ENCODE results near the gene TMPRSS13. TPM values are rescaled to one million over a fixed set of nuclear protein-coding genes. Genes with fewer than 3 reads are reported as not detected.

TMPRSS13 gene
- polyA plus RNA-seq, 1 donor from 2014 or later = not detected

DNA sequence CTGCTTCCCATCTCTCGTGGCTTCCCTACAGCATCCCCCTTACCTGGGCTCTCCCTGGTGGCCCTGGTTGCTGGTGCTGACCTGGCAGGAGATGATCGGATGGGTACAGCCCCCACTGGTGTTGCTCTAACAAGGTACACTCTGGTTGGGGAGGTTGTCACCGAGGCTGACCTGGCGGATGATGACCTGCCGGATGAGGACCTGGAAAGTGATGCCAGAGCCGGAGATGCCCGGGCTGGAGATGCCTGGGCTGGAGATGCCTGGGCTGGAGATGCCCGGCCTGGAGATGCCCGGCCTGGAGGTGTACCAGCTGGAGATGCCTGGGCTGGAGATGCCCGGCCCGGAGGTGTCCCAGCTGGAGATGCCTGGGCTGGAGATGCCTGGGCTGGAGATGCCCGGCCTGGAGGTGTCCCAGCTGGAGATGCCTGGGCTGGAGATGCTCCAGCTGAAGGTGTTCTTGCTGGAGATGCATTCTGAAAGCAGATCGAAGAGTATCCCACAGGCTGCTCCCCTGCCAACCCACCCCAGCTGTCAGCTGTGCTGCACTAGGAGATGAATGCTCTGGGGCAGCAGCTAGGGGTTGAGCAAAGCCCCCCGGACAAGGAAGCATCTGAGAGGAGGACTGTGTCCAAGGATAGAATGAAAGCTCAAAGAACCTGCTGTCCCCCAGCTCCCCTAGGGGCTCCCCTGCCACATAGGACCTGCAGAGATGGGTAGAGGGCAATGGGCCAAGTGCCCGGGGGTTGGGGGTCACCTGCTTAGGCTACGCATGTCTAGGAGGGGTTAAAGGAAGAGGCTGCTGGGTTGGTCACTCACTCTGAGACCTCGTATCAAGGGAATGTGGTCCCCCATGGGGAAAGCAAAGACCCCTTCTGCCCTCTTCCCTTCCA lies 10.6 kb downstream of the TMPRSS13 start (continued):
- TF ChIP-seq, protein P1, sequence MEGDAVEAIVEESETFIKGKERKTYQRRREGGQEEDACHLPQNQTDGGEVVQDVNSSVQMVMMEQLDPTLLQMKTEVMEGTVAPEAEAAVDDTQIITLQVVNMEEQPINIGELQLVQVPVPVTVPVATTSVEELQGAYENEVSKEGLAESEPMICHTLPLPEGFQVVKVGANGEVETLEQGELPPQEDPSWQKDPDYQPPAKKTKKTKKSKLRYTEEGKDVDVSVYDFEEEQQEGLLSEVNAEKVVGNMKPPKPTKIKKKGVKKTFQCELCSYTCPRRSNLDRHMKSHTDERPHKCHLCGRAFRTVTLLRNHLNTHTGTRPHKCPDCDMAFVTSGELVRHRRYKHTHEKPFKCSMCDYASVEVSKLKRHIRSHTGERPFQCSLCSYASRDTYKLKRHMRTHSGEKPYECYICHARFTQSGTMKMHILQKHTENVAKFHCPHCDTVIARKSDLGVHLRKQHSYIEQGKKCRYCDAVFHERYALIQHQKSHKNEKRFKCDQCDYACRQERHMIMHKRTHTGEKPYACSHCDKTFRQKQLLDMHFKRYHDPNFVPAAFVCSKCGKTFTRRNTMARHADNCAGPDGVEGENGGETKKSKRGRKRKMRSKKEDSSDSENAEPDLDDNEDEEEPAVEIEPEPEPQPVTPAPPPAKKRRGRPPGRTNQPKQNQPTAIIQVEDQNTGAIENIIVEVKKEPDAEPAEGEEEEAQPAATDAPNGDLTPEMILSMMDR (IDR thresholded peaks at IDR 0.05; ENCODE audit: poor library complexity, severe bottlenecking) = no peak

DNA sequence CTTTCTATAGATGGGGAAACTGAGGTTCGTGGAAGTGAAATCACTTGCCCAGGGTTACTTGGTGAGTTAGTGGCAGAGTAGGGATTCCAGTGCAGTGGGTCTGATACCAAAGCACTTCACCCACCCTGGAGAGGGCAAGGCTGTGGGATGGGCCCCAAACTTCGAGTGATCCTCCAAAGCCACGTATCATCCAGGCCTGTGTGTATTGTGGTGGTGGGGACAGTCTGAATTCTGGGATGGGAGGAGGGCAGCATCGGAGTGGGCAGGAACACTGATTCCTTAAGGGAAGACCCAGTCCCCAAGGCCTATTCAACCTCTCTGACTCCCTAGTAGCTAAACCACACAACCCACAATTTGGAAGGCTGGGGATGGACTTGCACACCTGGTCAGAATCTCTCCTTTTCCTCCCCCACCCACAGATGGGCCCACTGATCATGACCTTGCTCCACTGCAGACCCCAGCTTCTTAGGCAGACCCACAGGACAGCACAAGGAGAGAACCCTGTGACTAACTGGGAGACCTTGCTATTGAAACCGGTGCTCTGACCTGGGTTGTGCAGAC lies 11.5 kb downstream of the TMPRSS13 start:
- TF ChIP-seq SMC3 (conservative IDR thresholded peaks at IDR 0.05; ENCODE audit: poor library complexity) (no peak), EZH2 (IDR thresholded peaks at IDR 0.05; ENCODE audit: borderline replicate concordance, insufficient read depth, low read length, poor library complexity, severe bottlenecking) (no peak)
- TF ChIP-seq, protein P2, sequence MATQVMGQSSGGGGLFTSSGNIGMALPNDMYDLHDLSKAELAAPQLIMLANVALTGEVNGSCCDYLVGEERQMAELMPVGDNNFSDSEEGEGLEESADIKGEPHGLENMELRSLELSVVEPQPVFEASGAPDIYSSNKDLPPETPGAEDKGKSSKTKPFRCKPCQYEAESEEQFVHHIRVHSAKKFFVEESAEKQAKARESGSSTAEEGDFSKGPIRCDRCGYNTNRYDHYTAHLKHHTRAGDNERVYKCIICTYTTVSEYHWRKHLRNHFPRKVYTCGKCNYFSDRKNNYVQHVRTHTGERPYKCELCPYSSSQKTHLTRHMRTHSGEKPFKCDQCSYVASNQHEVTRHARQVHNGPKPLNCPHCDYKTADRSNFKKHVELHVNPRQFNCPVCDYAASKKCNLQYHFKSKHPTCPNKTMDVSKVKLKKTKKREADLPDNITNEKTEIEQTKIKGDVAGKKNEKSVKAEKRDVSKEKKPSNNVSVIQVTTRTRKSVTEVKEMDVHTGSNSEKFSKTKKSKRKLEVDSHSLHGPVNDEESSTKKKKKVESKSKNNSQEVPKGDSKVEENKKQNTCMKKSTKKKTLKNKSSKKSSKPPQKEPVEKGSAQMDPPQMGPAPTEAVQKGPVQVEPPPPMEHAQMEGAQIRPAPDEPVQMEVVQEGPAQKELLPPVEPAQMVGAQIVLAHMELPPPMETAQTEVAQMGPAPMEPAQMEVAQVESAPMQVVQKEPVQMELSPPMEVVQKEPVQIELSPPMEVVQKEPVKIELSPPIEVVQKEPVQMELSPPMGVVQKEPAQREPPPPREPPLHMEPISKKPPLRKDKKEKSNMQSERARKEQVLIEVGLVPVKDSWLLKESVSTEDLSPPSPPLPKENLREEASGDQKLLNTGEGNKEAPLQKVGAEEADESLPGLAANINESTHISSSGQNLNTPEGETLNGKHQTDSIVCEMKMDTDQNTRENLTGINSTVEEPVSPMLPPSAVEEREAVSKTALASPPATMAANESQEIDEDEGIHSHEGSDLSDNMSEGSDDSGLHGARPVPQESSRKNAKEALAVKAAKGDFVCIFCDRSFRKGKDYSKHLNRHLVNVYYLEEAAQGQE (IDR thresholded peaks at IDR 0.05; ENCODE audit: borderline replicate concordance) = no peak
- Histone ChIP-seq H3K27ac (ENCODE audit: low read length) (no peak overlapping the region), H3K9ac (ENCODE audit: low read length) (no peak overlapping the region), H3K27me3 (ENCODE audit: insufficient read depth, low read depth, low read length) (no peaks in the 10 kb centered on the region), H3K36me3 (ENCODE audit: insufficient read depth, low read length) (no peaks in the 10 kb centered on the region), H3K79me2 (replicated peaks; ENCODE audit: insufficient read depth, low read length) (no peaks in the 10 kb centered on the region), H3K9me2 (ENCODE audit: insufficient read depth, low read length) (no peaks in the 10 kb centered on the region), H2AFZ (ENCODE audit: low read depth, low read length) (no peak overlapping the region), H3K4me2 (ENCODE audit: low read length) (no peak overlapping the region), H3F3A (ENCODE audit: insufficient read depth, low read length, poor library complexity, severe bottlenecking) (no peaks in the 10 kb centered on the region), H3K9me3 (ENCODE audit: low read length) (no peaks in the 10 kb centered on the region), H3K4me3 (ENCODE audit: low read length) (no peak overlapping the region), H4K20me1 (ENCODE audit: insufficient read depth) (no peaks in the 10 kb centered on the region)

DNA sequence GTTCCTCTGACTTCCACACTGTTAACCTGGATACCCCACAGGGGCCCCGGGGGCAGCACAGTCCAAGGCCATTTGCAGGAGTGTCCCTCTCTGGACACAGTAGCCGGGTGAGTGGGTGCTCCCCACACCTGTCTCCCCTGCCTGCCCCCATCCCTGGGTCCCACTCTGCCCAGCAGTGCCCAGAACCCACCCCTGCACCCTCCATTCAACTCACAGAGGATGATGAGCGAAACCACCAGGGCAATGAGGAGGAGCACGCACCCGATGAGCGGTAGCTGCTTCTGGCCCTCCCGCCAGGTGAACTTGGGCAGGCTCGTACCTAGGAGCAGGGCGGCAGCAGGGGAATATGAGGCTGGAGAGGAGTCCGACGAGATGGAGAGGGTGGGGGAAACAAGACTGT lies 12.2 kb downstream of the TMPRSS13 start:
- Histone ChIP-seq H3F3A (ENCODE audit: insufficient read depth, low read length, poor library complexity, severe bottlenecking) (no peaks in the 10 kb centered on the region), H3K36me3 (ENCODE audit: insufficient read depth, low read length) (no peaks in the 10 kb centered on the region), H3K4me3 (ENCODE audit: low read length) (no peak overlapping the region), H3K9me2 (ENCODE audit: insufficient read depth, low read length) (no peaks in the 10 kb centered on the region), H3K79me2 (replicated peaks; ENCODE audit: insufficient read depth, low read length) (no peaks in the 10 kb centered on the region), H3K4me2 (ENCODE audit: low read length) (no peak overlapping the region), H3K27ac (ENCODE audit: low read length) (no peak overlapping the region), H3K9ac (ENCODE audit: low read length) (no peak overlapping the region), H4K20me1 (ENCODE audit: insufficient read depth) (no peaks in the 10 kb centered on the region), H3K27me3 (ENCODE audit: insufficient read depth, low read depth, low read length) (no peaks in the 10 kb centered on the region), H3K9me3 (ENCODE audit: low read length) (no peaks in the 10 kb centered on the region), H2AFZ (ENCODE audit: low read depth, low read length) (no peak overlapping the region)
- TF ChIP-seq SMC3 (conservative IDR thresholded peaks at IDR 0.05; ENCODE audit: poor library complexity) (no peak), MXI1 (conservative IDR thresholded peaks at IDR 0.05; ENCODE audit: poor library complexity, severe bottlenecking) (no peak), POLR2AphosphoS5 (IDR thresholded peaks at IDR 0.05) (no peak), RAD21 (conservative IDR thresholded peaks at IDR 0.05) (no peak), EZH2 (IDR thresholded peaks at IDR 0.05; ENCODE audit: borderline replicate concordance, insufficient read depth, low read length, poor library complexity, severe bottlenecking) (no peak), EP300 (conservative IDR thresholded peaks at IDR 0.05; ENCODE audit: poor library complexity, severe bottlenecking) (no peak), TAF1 (IDR thresholded peaks at IDR 0.05; ENCODE audit: low read depth) (no peak)
- TF ChIP-seq, protein P2 (IDR thresholded peaks at IDR 0.05; ENCODE audit: borderline replicate concordance) = no peak
- TF ChIP-seq, protein P1 (IDR thresholded peaks at IDR 0.05; ENCODE audit: poor library complexity, severe bottlenecking) = no peak

Data from neural cell (in vitro differentiated cells).